Trophoblast cell (in vitro differentiated cells and primary cell): ENCODE results near the gene C16orf46.

Source experiments
- DNase-seq, 2 donors: peaks; one replicate each; pipeline ENCODE4 v3.0.0-alpha.2; 2016
- H2AFZ ChIP-seq: 2 replicates; pipeline ENCODE4 v1.6.1; 2013; ENCODE audit warnings: low read length, moderate library complexity, mild to moderate bottlenecking; ENCODE audit not compliant: insufficient read depth, poor library complexity
- H2AK5ac ChIP-seq: 2 replicates; pipeline ENCODE4 v1.6.1; 2013; ENCODE audit warnings: mild to moderate bottlenecking, low read length
- H2BK120ac ChIP-seq: 2 replicates; pipeline ENCODE4 v1.6.1; 2013; ENCODE audit warnings: low read length, mild to moderate bottlenecking, moderate library complexity; ENCODE audit not compliant: insufficient read depth, poor library complexity
- H2BK12ac ChIP-seq: 2 replicates; pipeline ENCODE4 v1.6.1; 2013; ENCODE audit warnings: mild to moderate bottlenecking, low read length, moderate library complexity
- H2BK5ac ChIP-seq: 2 replicates; pipeline ENCODE4 v1.6.1; 2013; ENCODE audit warnings: low read length, low read depth, moderate library complexity, mild to moderate bottlenecking; ENCODE audit not compliant: poor library complexity
- H3K14ac ChIP-seq: 2 replicates; pipeline ENCODE4 v1.6.1; 2013; ENCODE audit warnings: mild to moderate bottlenecking, low read length
- H3K18ac ChIP-seq: 2 replicates; pipeline ENCODE4 v1.6.1; 2013; ENCODE audit warnings: mild to moderate bottlenecking, low read length
- H3K23ac ChIP-seq: 2 replicates; pipeline ENCODE4 v1.6.1; 2013; ENCODE audit warnings: low read length
- H3K27ac ChIP-seq: 2 replicates; pipeline ENCODE4 v1.5.1; 2013; ENCODE audit warnings: low read depth, mild to moderate bottlenecking, inconsistent platforms, low read length, moderate library complexity
- H3K27me3 ChIP-seq: 2 replicates; pipeline ENCODE4 v1.6.1; 2013; ENCODE audit warnings: inconsistent platforms, mild to moderate bottlenecking, low read length, moderate library complexity; ENCODE audit not compliant: insufficient read depth
- H3K36me3 ChIP-seq, 2 experiments: 1 replicate in 1 of 2; 2 replicates in 1 of 2; pipeline ENCODE4 v1.6.1; 2013; ENCODE audit warnings: low read length in 2 of 2, mild to moderate bottlenecking in 2 of 2, moderate library complexity in 1 of 2; ENCODE audit not compliant: insufficient read depth in 2 of 2, control insufficient read depth in 1 of 2
- H3K4ac ChIP-seq: 2 replicates; pipeline ENCODE4 v1.6.1; 2013; ENCODE audit warnings: low read depth, mild to moderate bottlenecking, low read length, moderate library complexity
- H3K4me1 ChIP-seq, 2 experiments: 1 replicate in 1 of 2; 2 replicates in 1 of 2; pipeline ENCODE4 v1.6.1; 2013; ENCODE audit warnings: low read length in 2 of 2, mild to moderate bottlenecking in 2 of 2, moderate library complexity in 1 of 2; ENCODE audit not compliant: insufficient read depth in 2 of 2, control insufficient read depth in 1 of 2
- H3K4me2 ChIP-seq: 2 replicates; pipeline ENCODE4 v1.6.1; 2013; ENCODE audit warnings: inconsistent platforms, mild to moderate bottlenecking, low read length, moderate library complexity
- H3K4me3 ChIP-seq: 2 replicates; pipeline ENCODE4 v1.5.1; 2013; ENCODE audit warnings: mild to moderate bottlenecking, low read depth, low read length, inconsistent platforms
- H3K79me1 ChIP-seq: one replicate; pipeline ENCODE4 v1.6.1; 2013; ENCODE audit warnings: low read length
- H3K79me2 ChIP-seq: 2 replicates; pipeline ENCODE4 v1.6.1; 2013; ENCODE audit warnings: low read length, mild to moderate bottlenecking; ENCODE audit not compliant: control insufficient read depth, insufficient read depth, poor library complexity
- H3K9ac ChIP-seq: 2 replicates; pipeline ENCODE4 v1.6.1; 2013; ENCODE audit warnings: mild to moderate bottlenecking, low read length
- H3K9me3 ChIP-seq: 2 replicates; pipeline ENCODE4 v1.6.1; 2013; ENCODE audit warnings: low read depth, mild to moderate bottlenecking, control low read depth, inconsistent platforms, low read length; ENCODE audit not compliant: insufficient read depth
- H4K12ac ChIP-seq: 2 replicates; pipeline ENCODE4 v1.6.1; 2013; ENCODE audit warnings: low read depth, mild to moderate bottlenecking, low read length, moderate library complexity
- H4K8ac ChIP-seq: 2 replicates; pipeline ENCODE4 v1.6.1; 2013; ENCODE audit warnings: low read depth, mild to moderate bottlenecking, low read length, moderate library complexity
- H4K91ac ChIP-seq: one replicate; pipeline ENCODE4 v1.6.1; 2013; ENCODE audit warnings: low read depth, mild to moderate bottlenecking, low read length, moderate library complexity
- WGBS: extraction: QIAGEN DNeasy Blood & Tissue Kit; methylation state at CpG from one replicate; pipeline ENCODE4 v1.1.7; 2013; ENCODE audit warnings: missing lambda C conversion rate; ENCODE audit not compliant: insufficient read length, insufficient coverage; ENCODE audit errors: extremely low coverage; 5-methylcytosine and 5-hydroxymethylcytosine counted together

Gene C16orf46

DNA sequence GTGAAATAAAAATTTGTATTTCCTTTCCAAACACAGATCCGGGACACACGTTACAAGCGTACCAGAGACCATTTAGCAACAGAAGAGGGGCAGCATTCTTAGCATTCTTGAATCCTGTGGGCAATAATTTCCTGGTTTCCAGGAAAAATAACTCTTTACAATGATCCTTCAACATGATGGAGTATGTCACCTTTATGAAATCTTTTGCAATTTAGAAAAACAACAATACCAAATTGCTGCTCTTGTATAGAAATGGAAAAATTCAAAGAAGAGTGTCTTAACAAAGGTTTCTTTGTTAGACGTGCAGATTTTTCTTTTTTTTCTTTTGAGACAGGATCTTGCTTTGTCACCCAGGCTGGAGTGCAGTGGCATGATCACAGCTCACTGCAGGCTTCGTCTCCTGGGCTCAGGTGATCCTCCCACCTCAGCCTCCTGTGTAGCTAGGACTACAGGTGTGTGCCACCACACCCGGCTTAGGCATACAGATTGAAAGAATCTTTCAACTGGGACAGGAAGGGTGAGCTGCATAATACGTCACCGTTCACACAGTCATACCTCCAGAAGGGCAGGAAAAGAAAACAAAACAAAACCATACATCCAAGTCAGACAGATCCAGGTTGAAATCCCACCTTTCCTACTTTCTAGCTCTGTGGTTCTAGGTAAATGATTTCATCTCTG is 29.9 kb upstream of the C16orf46 start:
- H3K27ac ChIP-seq, result no peak overlapping the region
- no peaks in the 10 kb centered on the region for H3K27me3 ChIP-seq
- no peak overlapping the region for H4K12ac ChIP-seq
- H3K36me3 ChIP-seq, result no peaks in the 10 kb centered on the region
- no peak overlapping the region for H2BK5ac ChIP-seq
- H2BK120ac ChIP-seq, result no peak overlapping the region
- H3K4me2 ChIP-seq, result no peak overlapping the region
- no peak overlapping the region for H3K4me3 ChIP-seq
- no peak overlapping the region for H2AFZ ChIP-seq
- H4K91ac ChIP-seq, result no peak overlapping the region
- H3K4me1 ChIP-seq, result no peaks in the 10 kb centered on the region
- H3K4ac ChIP-seq, result no peak overlapping the region
- no peak overlapping the region for H3K14ac ChIP-seq
- no peaks in the 10 kb centered on the region for H3K79me2 ChIP-seq
- H4K8ac ChIP-seq, result no peak overlapping the region
- no peak overlapping the region for H2AK5ac ChIP-seq
- no peaks in the 10 kb centered on the region for H3K79me1 ChIP-seq
- DNase-seq, result peak; percentile 36 to 69
- WGBS, result no CpG with 5 or more reads among the region's 8 CpGs
- no peak overlapping the region for H2BK12ac ChIP-seq
- peaks cover 4% of the 10 kb centered on the region for H3K9me3 ChIP-seq
- no peak overlapping the region for H3K18ac ChIP-seq
- H3K9ac ChIP-seq, result no peak overlapping the region
- H3K23ac ChIP-seq, result no peak overlapping the region

DNA sequence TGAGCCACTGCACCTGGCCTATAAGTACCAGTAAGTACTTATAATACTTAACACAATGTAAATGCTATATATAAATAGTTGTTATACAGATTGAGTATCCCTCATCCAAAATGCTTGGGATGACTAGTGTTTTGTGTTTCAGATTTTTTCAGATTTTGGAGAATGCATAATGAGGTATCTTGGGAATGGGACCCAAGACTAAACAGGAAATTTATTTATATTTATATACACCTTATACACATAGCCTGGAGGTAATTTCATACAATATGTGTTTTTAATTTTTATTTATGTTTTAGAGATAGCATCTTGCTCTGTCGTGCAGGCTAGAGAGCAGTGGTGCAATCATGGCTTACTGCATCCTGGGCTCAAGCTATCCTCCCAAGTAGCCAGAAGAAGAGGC is 28.9 kb upstream of the C16orf46 start:
- Histone ChIP-seq H3K79me1 (no peaks in the 10 kb centered on the region), H2AFZ (no peak overlapping the region), H3K79me2 (no peaks in the 10 kb centered on the region), H4K8ac (no peak overlapping the region), H3K4me3 (no peak overlapping the region), H2AK5ac (no peak overlapping the region), H3K18ac (no peak overlapping the region), H4K91ac (no peak overlapping the region), H3K27me3 (no peaks in the 10 kb centered on the region), H3K4me2 (no peak overlapping the region), H3K36me3 (no peaks in the 10 kb centered on the region), H3K4me1 (no peaks in the 10 kb centered on the region), H3K9me3 (peaks cover 4% of the 10 kb centered on the region), H3K4ac (no peak overlapping the region), H2BK12ac (no peak overlapping the region), H4K12ac (no peak overlapping the region), H3K14ac (no peak overlapping the region), H3K27ac (no peak overlapping the region), H2BK120ac (no peak overlapping the region), H2BK5ac (no peak overlapping the region), H3K23ac (no peak overlapping the region), H3K9ac (no peak overlapping the region)
- peak in 1 of 2 donors; percentile 68 for DNase-seq
- WGBS, result no CpG with 5 or more reads among the region's 1 CpG

DNA sequence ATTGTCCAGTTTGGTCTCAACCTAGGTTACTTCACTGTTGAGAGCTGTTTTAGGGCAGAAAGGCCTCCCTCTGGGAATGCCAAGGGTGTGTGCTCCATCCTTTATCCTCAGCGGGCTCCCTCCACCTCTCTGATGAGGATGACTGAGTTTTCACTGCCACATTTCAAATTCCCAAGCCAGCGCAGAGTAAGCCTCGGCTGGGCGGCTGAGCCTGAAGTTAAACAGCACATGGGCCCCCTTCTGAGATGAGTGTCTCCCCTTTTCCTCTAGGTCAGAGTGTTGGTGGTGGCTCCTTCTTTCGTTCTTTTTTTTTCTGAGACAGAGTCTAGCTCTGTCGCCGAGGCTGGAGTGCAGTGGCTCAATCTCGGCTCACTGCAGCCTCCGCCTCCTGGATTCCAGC is 24.7 kb upstream of the C16orf46 start:
- Histone ChIP-seq H3K27me3 (no peaks in the 10 kb centered on the region), H3K27ac (no peak overlapping the region), H2BK12ac (no peak overlapping the region), H2BK5ac (no peak overlapping the region), H4K8ac (no peak overlapping the region), H4K12ac (no peak overlapping the region), H3K36me3 (no peaks in the 10 kb centered on the region), H3K4ac (no peak overlapping the region), H3K4me2 (no peak overlapping the region), H2BK120ac (no peak overlapping the region), H2AK5ac (no peak overlapping the region), H3K4me3 (no peak overlapping the region), H3K23ac (no peak overlapping the region), H3K4me1 (peaks cover 4 to 5% of the 10 kb centered on the region in 2 experiments), H3K9me3 (no peaks in the 10 kb centered on the region), H3K79me2 (no peaks in the 10 kb centered on the region), H4K91ac (no peak overlapping the region), H3K18ac (no peak overlapping the region), H3K79me1 (no peaks in the 10 kb centered on the region), H3K9ac (no peak overlapping the region), H2AFZ (no peak overlapping the region), H3K14ac (no peak overlapping the region)
- DNase-seq, result no peak
- WGBS, result no CpG with 5 or more reads among the region's 9 CpGs

DNA sequence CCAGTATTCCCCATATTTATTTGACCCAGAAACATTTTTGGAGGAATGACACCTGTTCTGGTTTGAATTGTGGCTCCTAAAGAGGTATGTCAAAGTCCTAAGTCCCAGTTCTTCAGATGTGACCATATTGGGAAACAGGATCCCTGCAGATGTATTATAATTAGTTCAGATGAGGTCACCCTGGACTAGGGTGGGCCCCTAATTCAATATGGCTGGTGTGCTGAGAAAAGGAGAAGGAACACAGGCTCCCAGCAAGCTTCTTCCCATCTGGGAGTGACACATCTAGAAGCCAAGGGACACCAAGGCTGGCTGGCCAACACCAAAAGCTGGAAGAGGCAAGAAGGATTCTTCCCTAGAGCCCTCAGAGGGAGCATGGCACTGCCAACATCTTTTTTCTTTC is 22.9 kb upstream of the C16orf46 start:
- H3K9me3 ChIP-seq, result no peaks in the 10 kb centered on the region
- peaks cover 5 to 7% of the 10 kb centered on the region in 2 experiments for H3K4me1 ChIP-seq
- no peak overlapping the region for H2AFZ ChIP-seq
- H3K27ac ChIP-seq, result no peak overlapping the region
- H2BK120ac ChIP-seq, result no peak overlapping the region
- no peak overlapping the region for H3K4me2 ChIP-seq
- no peak overlapping the region for H2BK12ac ChIP-seq
- no peak for DNase-seq
- H3K14ac ChIP-seq, result no peak overlapping the region
- no peak overlapping the region for H4K91ac ChIP-seq
- H3K79me2 ChIP-seq, result peaks cover 4% of the 10 kb centered on the region
- no peak overlapping the region for H2AK5ac ChIP-seq
- H4K8ac ChIP-seq, result no peak overlapping the region
- H3K18ac ChIP-seq, result no peak overlapping the region
- H4K12ac ChIP-seq, result no peak overlapping the region
- H3K4ac ChIP-seq, result no peak overlapping the region
- H3K27me3 ChIP-seq, result no peaks in the 10 kb centered on the region
- H3K9ac ChIP-seq, result no peak overlapping the region
- no peak overlapping the region for H2BK5ac ChIP-seq
- H3K79me1 ChIP-seq, result peaks cover 3% of the 10 kb centered on the region
- H3K23ac ChIP-seq, result no peak overlapping the region
- H3K36me3 ChIP-seq, result no peaks in the 10 kb centered on the region
- H3K4me3 ChIP-seq, result no peak overlapping the region
